22Rv1 (cell line): ENCODE measurements around the gene GRM4.

Experiments used
- CTCF ChIP-seq: fragments of 450-650 bp; IDR thresholded peaks from 2 replicates; pipeline ENCODE4 v1.5.1; 2017; ENCODE audit warnings: mild to moderate bottlenecking
- ZFX ChIP-seq: fragments of 450-650 bp; IDR thresholded peaks from 2 replicates; pipeline ENCODE4 v1.6.1; 2017; ENCODE audit warnings: antibody characterized with exemption, borderline replicate concordance

- no peak for TF ChIP-seq CTCF
- no peak for TF ChIP-seq ZFX
These were observed 13.3 kb downstream of the GRM4 start for GRCh38 chr6:34132486-34133185.
